NOMO-1 (cell line): ENCODE measurements around the gene KRIT1.
"Not testable (repeated sequence)": the region's sequence is repeated elsewhere in the genome, so short reads cannot be mapped to it uniquely, and the experiment has no call there.

Source experiments
- DNase-seq, 2 experiments: peaks; one replicate each; lab custom pipeline; 2025; ENCODE audit not compliant: unreplicated experiment in 2 of 2; lab: John Stamatoyannopoulos, UW

Gene KRIT1

GRCh38 chr7:92245487-92246359 is at the start of gene KRIT1, which contains the start of gene ANKIB1:
Gene KRIT1, minus strand, starts transcription at chr7:92245914. Its CDS starts 3,779 bp downstream, at chr7:92242135.
Gene ANKIB1, plus strand, starts transcription at chr7:92245974. Its CDS starts 49,005 bp downstream, at chr7:92294979.
- peak; percentile 97 to 99 for DNase-seq

- no peak for DNase-seq
Observed at GRCh38 chr7:92295391-92295790, 49.7 kb upstream of the KRIT1 start.

- DNase-seq = no peak
Observed at GRCh38 chr7:92293896-92294590, 48.3 kb upstream of the KRIT1 start.

GRCh38 chr7:92292981-92293380 is 47.3 kb upstream of the KRIT1 start:
- no peak for DNase-seq

GRCh38 chr7:92289321-92289720 is 43.6 kb upstream of the KRIT1 start:
- no peak for DNase-seq

GRCh38 chr7:92282930-92283329 is 37.2 kb upstream of the KRIT1 start:
- no peak for DNase-seq

- DNase-seq = no peak
Observed at GRCh38 chr7:92282221-92282814, 36.6 kb upstream of the KRIT1 start.

GRCh38 chr7:92281031-92281430 is 35.3 kb upstream of the KRIT1 start:
- DNase-seq = no peak

- no peak for DNase-seq
Observed at GRCh38 chr7:92279396-92280031, 33.8 kb upstream of the KRIT1 start.

GRCh38 chr7:92276460-92276864 is 30.7 kb upstream of the KRIT1 start:
- DNase-seq = peak; percentile 41 to 61

- no peak for DNase-seq
Observed at GRCh38 chr7:92275327-92275726, 29.6 kb upstream of the KRIT1 start.

- DNase-seq = no peak
Observed at GRCh38 chr7:92268921-92269320, 23.2 kb upstream of the KRIT1 start.

- no peak for DNase-seq
Observed at GRCh38 chr7:92266415-92267241, 20.9 kb upstream of the KRIT1 start.

GRCh38 chr7:92260248-92260781 is 14.6 kb upstream of the KRIT1 start:
- no peak for DNase-seq

- peak in 1 of 2 experiments; percentile 68 for DNase-seq
Observed at GRCh38 chr7:92259610-92260247, 14.0 kb upstream of the KRIT1 start.

GRCh38 chr7:92259062-92259461 is 13.3 kb upstream of the KRIT1 start:
- no peak for DNase-seq

GRCh38 chr7:92255308-92255707 is 9.6 kb upstream of the KRIT1 start:
- DNase-seq = no peak

- not testable (repeated sequence) for DNase-seq
Observed at GRCh38 chr7:92254800-92255199, 9.1 kb upstream of the KRIT1 start.

- DNase-seq = no peak
Observed at GRCh38 chr7:92253251-92253650, 7.5 kb upstream of the KRIT1 start.
